ENCODE results near the gene KMO.

- TF ChIP-seq SRF (IDR thresholded peaks at IDR 0.05; ENCODE audit: low read depth, low read length) (no peak), CTCF (IDR thresholded peaks at IDR 0.05; ENCODE audit: control extremely low read depth in 1 of 3, insufficient read depth in 1 of 3, low read depth in 1 of 3, low read length in 3 of 3) (no peak), HDAC2 (IDR thresholded peaks at IDR 0.05; ENCODE audit: borderline replicate concordance in 1 of 2, low read depth in 2 of 2, low read length in 2 of 2) (no peak)
These were observed 15.8 kb downstream of the KMO start for GRCh38 chr1:241548008-241548407.
